Trophoblast cell (in vitro differentiated cells and primary cell): Measurements from ENCODE around the gene CPLX1.

Experiments
- DNase-seq, 2 donors: peaks; one replicate each; pipeline ENCODE4 v3.0.0-alpha.2; 2016
- H2AFZ ChIP-seq: 2 replicates; pipeline ENCODE4 v1.6.1; 2013; ENCODE audit warnings: low read length, moderate library complexity, mild to moderate bottlenecking; ENCODE audit not compliant: insufficient read depth, poor library complexity
- H2AK5ac ChIP-seq: 2 replicates; pipeline ENCODE4 v1.6.1; 2013; ENCODE audit warnings: mild to moderate bottlenecking, low read length
- H2BK120ac ChIP-seq: 2 replicates; pipeline ENCODE4 v1.6.1; 2013; ENCODE audit warnings: low read length, mild to moderate bottlenecking, moderate library complexity; ENCODE audit not compliant: insufficient read depth, poor library complexity
- H2BK12ac ChIP-seq: 2 replicates; pipeline ENCODE4 v1.6.1; 2013; ENCODE audit warnings: mild to moderate bottlenecking, low read length, moderate library complexity
- H2BK5ac ChIP-seq: 2 replicates; pipeline ENCODE4 v1.6.1; 2013; ENCODE audit warnings: low read length, low read depth, moderate library complexity, mild to moderate bottlenecking; ENCODE audit not compliant: poor library complexity
- H3K14ac ChIP-seq: 2 replicates; pipeline ENCODE4 v1.6.1; 2013; ENCODE audit warnings: mild to moderate bottlenecking, low read length
- H3K18ac ChIP-seq: 2 replicates; pipeline ENCODE4 v1.6.1; 2013; ENCODE audit warnings: mild to moderate bottlenecking, low read length
- H3K23ac ChIP-seq: 2 replicates; pipeline ENCODE4 v1.6.1; 2013; ENCODE audit warnings: low read length
- H3K27ac ChIP-seq: 2 replicates; pipeline ENCODE4 v1.5.1; 2013; ENCODE audit warnings: low read depth, mild to moderate bottlenecking, inconsistent platforms, low read length, moderate library complexity
- H3K27me3 ChIP-seq: 2 replicates; pipeline ENCODE4 v1.6.1; 2013; ENCODE audit warnings: inconsistent platforms, mild to moderate bottlenecking, low read length, moderate library complexity; ENCODE audit not compliant: insufficient read depth
- H3K36me3 ChIP-seq, 2 experiments: 1 replicate in 1 of 2; 2 replicates in 1 of 2; pipeline ENCODE4 v1.6.1; 2013; ENCODE audit warnings: low read length in 2 of 2, mild to moderate bottlenecking in 2 of 2, moderate library complexity in 1 of 2; ENCODE audit not compliant: insufficient read depth in 2 of 2, control insufficient read depth in 1 of 2
- H3K4ac ChIP-seq: 2 replicates; pipeline ENCODE4 v1.6.1; 2013; ENCODE audit warnings: low read depth, mild to moderate bottlenecking, low read length, moderate library complexity
- H3K4me1 ChIP-seq, 2 experiments: 1 replicate in 1 of 2; 2 replicates in 1 of 2; pipeline ENCODE4 v1.6.1; 2013; ENCODE audit warnings: low read length in 2 of 2, mild to moderate bottlenecking in 2 of 2, moderate library complexity in 1 of 2; ENCODE audit not compliant: insufficient read depth in 2 of 2, control insufficient read depth in 1 of 2
- H3K4me2 ChIP-seq: 2 replicates; pipeline ENCODE4 v1.6.1; 2013; ENCODE audit warnings: inconsistent platforms, mild to moderate bottlenecking, low read length, moderate library complexity
- H3K4me3 ChIP-seq: 2 replicates; pipeline ENCODE4 v1.5.1; 2013; ENCODE audit warnings: mild to moderate bottlenecking, low read depth, low read length, inconsistent platforms
- H3K79me1 ChIP-seq: one replicate; pipeline ENCODE4 v1.6.1; 2013; ENCODE audit warnings: low read length
- H3K79me2 ChIP-seq: 2 replicates; pipeline ENCODE4 v1.6.1; 2013; ENCODE audit warnings: low read length, mild to moderate bottlenecking; ENCODE audit not compliant: control insufficient read depth, insufficient read depth, poor library complexity
- H3K9ac ChIP-seq: 2 replicates; pipeline ENCODE4 v1.6.1; 2013; ENCODE audit warnings: mild to moderate bottlenecking, low read length
- H3K9me3 ChIP-seq: 2 replicates; pipeline ENCODE4 v1.6.1; 2013; ENCODE audit warnings: low read depth, mild to moderate bottlenecking, control low read depth, inconsistent platforms, low read length; ENCODE audit not compliant: insufficient read depth
- H4K12ac ChIP-seq: 2 replicates; pipeline ENCODE4 v1.6.1; 2013; ENCODE audit warnings: low read depth, mild to moderate bottlenecking, low read length, moderate library complexity
- H4K8ac ChIP-seq: 2 replicates; pipeline ENCODE4 v1.6.1; 2013; ENCODE audit warnings: low read depth, mild to moderate bottlenecking, low read length, moderate library complexity
- H4K91ac ChIP-seq: one replicate; pipeline ENCODE4 v1.6.1; 2013; ENCODE audit warnings: low read depth, mild to moderate bottlenecking, low read length, moderate library complexity
- WGBS: extraction: QIAGEN DNeasy Blood & Tissue Kit; methylation state at CpG from one replicate; pipeline ENCODE4 v1.1.7; 2013; ENCODE audit warnings: missing lambda C conversion rate; ENCODE audit not compliant: insufficient read length, insufficient coverage; ENCODE audit errors: extremely low coverage; 5-methylcytosine and 5-hydroxymethylcytosine counted together

CPLX1 gene

GRCh38 chr4:829291-829690 lies 3.4 kb upstream of the CPLX1 start:
- peaks cover 0 to 2% of the 10 kb centered on the region in 2 experiments for H3K4me1 ChIP-seq
- H3K4me2 ChIP-seq: no peak overlapping the region
- no peaks in the 10 kb centered on the region for H3K36me3 ChIP-seq
- no peak overlapping the region for H2BK120ac ChIP-seq
- no peak overlapping the region for H3K14ac ChIP-seq
- peaks cover 32% of the 10 kb centered on the region for H3K27me3 ChIP-seq
- H4K8ac ChIP-seq: no peak overlapping the region
- H3K23ac ChIP-seq: no peak overlapping the region
- no peak overlapping the region for H4K12ac ChIP-seq
- WGBS: no CpG with 5 or more reads among the region's 6 CpGs
- H2AFZ ChIP-seq: no peak overlapping the region
- H2BK5ac ChIP-seq: no peak overlapping the region
- no peak overlapping the region for H3K18ac ChIP-seq
- no peak overlapping the region for H3K4me3 ChIP-seq
- no peak overlapping the region for H4K91ac ChIP-seq
- no peak overlapping the region for H3K4ac ChIP-seq
- no peak overlapping the region for H2BK12ac ChIP-seq
- no peaks in the 10 kb centered on the region for H3K79me2 ChIP-seq
- no peak overlapping the region for H3K27ac ChIP-seq
- DNase-seq: no peak
- no peak overlapping the region for H3K9ac ChIP-seq
- H2AK5ac ChIP-seq: no peak overlapping the region
- H3K79me1 ChIP-seq: no peaks in the 10 kb centered on the region
- peaks cover 13% of the 10 kb centered on the region for H3K9me3 ChIP-seq

GRCh38 chr4:828641-829271 lies 2.8 kb upstream of the CPLX1 start:
- WGBS: no CpG with 5 or more reads among the region's 16 CpGs
- no peak overlapping the region for H3K9ac ChIP-seq
- H2BK12ac ChIP-seq: no peak overlapping the region

GRCh38 chr4:827209-828081 lies 1.5 kb upstream of the CPLX1 start:
- Histone ChIP-seq H4K91ac (no peak overlapping the region), H3K27ac (no peak overlapping the region), H3K4me2 (no peak overlapping the region), H3K4me1 (peaks cover 0 to 2% of the 10 kb centered on the region in 2 experiments), H4K12ac (no peak overlapping the region), H3K79me1 (no peaks in the 10 kb centered on the region), H2BK120ac (no peak overlapping the region), H2BK12ac (no peak overlapping the region), H2AFZ (no peak overlapping the region), H4K8ac (no peak overlapping the region), H3K4ac (no peak overlapping the region), H3K14ac (no peak overlapping the region), H2AK5ac (no peak overlapping the region), H3K27me3 (peaks cover 44% of the 10 kb centered on the region), H3K18ac (no peak overlapping the region), H3K36me3 (no peaks in the 10 kb centered on the region), H3K9ac (no peak overlapping the region), H3K9me3 (peaks cover 16% of the 10 kb centered on the region), H3K23ac (peak overlapping the region; percentile 9), H2BK5ac (no peak overlapping the region), H3K79me2 (no peaks in the 10 kb centered on the region), H3K4me3 (no peak overlapping the region)
- no CpG with 5 or more reads among the region's 20 CpGs for WGBS
- DNase-seq: no peak

More at GRCh38 chr4:828641-829271, 2.8 kb upstream of the CPLX1 start:
- Histone ChIP-seq H3K4me2 (no peak overlapping the region), H2BK5ac (no peak overlapping the region), H3K14ac (no peak overlapping the region), H3K36me3 (no peaks in the 10 kb centered on the region), H3K79me1 (no peaks in the 10 kb centered on the region), H4K8ac (no peak overlapping the region), H3K79me2 (no peaks in the 10 kb centered on the region), H3K4me1 (peaks cover 0 to 2% of the 10 kb centered on the region in 2 experiments), H2BK120ac (no peak overlapping the region), H3K27me3 (peaks cover 36% of the 10 kb centered on the region), H4K91ac (no peak overlapping the region), H3K27ac (no peak overlapping the region), H2AK5ac (no peak overlapping the region), H3K4ac (no peak overlapping the region), H3K18ac (no peak overlapping the region), H3K4me3 (no peak overlapping the region), H2AFZ (no peak overlapping the region), H3K9me3 (peaks cover 16% of the 10 kb centered on the region), H3K23ac (no peak overlapping the region), H4K12ac (no peak overlapping the region)
- no peak for DNase-seq

- no peak overlapping the region for H2BK5ac ChIP-seq
- peaks cover 44% of the 10 kb centered on the region for H3K27me3 ChIP-seq
- H3K4me2 ChIP-seq: peak overlapping the region; percentile 12
- H3K4ac ChIP-seq: no peak overlapping the region
- WGBS: no CpG with 5 or more reads among the region's 75 CpGs
- H4K91ac ChIP-seq: no peak overlapping the region
- H3K79me1 ChIP-seq: no peaks in the 10 kb centered on the region
- no peak overlapping the region for H2BK12ac ChIP-seq
- H3K4me1 ChIP-seq: peaks cover 0 to 2% of the 10 kb centered on the region in 2 experiments
- no peak overlapping the region for H3K18ac ChIP-seq
- no peak overlapping the region for H3K4me3 ChIP-seq
- no peak overlapping the region for H2BK120ac ChIP-seq
- no peak overlapping the region for H2AFZ ChIP-seq
- H3K9ac ChIP-seq: no peak overlapping the region
- no peak overlapping the region for H3K14ac ChIP-seq
- H4K12ac ChIP-seq: no peak overlapping the region
- H3K36me3 ChIP-seq: no peaks in the 10 kb centered on the region
- H4K8ac ChIP-seq: no peak overlapping the region
- no peak overlapping the region for H3K23ac ChIP-seq
- no peak for DNase-seq
- H2AK5ac ChIP-seq: no peak overlapping the region
- H3K9me3 ChIP-seq: peaks cover 10% of the 10 kb centered on the region
- no peaks in the 10 kb centered on the region for H3K79me2 ChIP-seq
- no peak overlapping the region for H3K27ac ChIP-seq
These were observed 729 bp upstream of the CPLX1 start for GRCh38 chr4:826508-827208.
